ENCODE data around the gene YPEL1.

GRCh38 chr22:21727159-21727558 lies 8.4 kb downstream of the YPEL1 start:
- TF ChIP-seq, protein P1, sequence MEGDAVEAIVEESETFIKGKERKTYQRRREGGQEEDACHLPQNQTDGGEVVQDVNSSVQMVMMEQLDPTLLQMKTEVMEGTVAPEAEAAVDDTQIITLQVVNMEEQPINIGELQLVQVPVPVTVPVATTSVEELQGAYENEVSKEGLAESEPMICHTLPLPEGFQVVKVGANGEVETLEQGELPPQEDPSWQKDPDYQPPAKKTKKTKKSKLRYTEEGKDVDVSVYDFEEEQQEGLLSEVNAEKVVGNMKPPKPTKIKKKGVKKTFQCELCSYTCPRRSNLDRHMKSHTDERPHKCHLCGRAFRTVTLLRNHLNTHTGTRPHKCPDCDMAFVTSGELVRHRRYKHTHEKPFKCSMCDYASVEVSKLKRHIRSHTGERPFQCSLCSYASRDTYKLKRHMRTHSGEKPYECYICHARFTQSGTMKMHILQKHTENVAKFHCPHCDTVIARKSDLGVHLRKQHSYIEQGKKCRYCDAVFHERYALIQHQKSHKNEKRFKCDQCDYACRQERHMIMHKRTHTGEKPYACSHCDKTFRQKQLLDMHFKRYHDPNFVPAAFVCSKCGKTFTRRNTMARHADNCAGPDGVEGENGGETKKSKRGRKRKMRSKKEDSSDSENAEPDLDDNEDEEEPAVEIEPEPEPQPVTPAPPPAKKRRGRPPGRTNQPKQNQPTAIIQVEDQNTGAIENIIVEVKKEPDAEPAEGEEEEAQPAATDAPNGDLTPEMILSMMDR (IDR thresholded peaks at IDR 0.05): no peak
- TF ChIP-seq POLR2A (IDR thresholded peaks at IDR 0.05): no peak
- TF ChIP-seq EP300 (IDR thresholded peaks at IDR 0.05): no peak
